Spleen (tissue), 11 donors: ENCODE results near the gene RBM20. TPM values are rescaled to one million over a fixed set of nuclear protein-coding genes. Genes with fewer than 3 reads are reported as not detected.
"Not testable (repeated sequence)": the region's sequence is repeated elsewhere in the genome, so short reads cannot be mapped to it uniquely, and the experiment has no call there.

Experiments
- DNase-seq: peaks from one replicate; pipeline ENCODE4 v3.0.0-alpha.2; 2020
- H3K27ac ChIP-seq, 8 donors: fragments of 200-600 bp; sonication (generic) in 7 of 8; 1 replicate in 4 of 8; 2 replicates in 4 of 8; pipeline versions ENCODE4 v1.5.0 to v1.8.0; 2016 to 2021; ENCODE audit warnings: inconsistent platforms in 4 of 8, mild to moderate bottlenecking in 4 of 8, moderate library complexity in 1 of 8
- H3K27me3 ChIP-seq, 7 donors: fragments of 200-600 bp; sonication (generic) in 6 of 7; replicated peaks in 1 of 7; 1 replicate in 4 of 7; 2 replicates in 3 of 7; pipeline versions ENCODE4 v1.5.0 to v1.8.0; 2016 to 2021; ENCODE audit warnings: inconsistent platforms in 3 of 7, mild to moderate bottlenecking in 1 of 7
- H3K36me3 ChIP-seq, 6 donors: fragments of 200-600 bp; sonication (generic) in 5 of 6; 1 replicate in 4 of 6; 2 replicates in 2 of 6; pipeline versions ENCODE4 v1.5.0 to v1.8.0; 2016 to 2021; ENCODE audit warnings: inconsistent platforms in 2 of 6
- H3K4me1 ChIP-seq, 6 donors: fragments of 200-600 bp; sonication (generic) in 5 of 6; 1 replicate in 3 of 6; 2 replicates in 3 of 6; pipeline versions ENCODE4 v1.5.0 to v1.8.0; 2016 to 2021; ENCODE audit warnings: inconsistent platforms in 3 of 6
- H3K4me3 ChIP-seq, 8 donors: fragments of 200-600 bp; sonication (generic) in 7 of 8; 1 replicate in 4 of 8; 2 replicates in 4 of 8; pipeline versions ENCODE4 v1.5.0 to v1.8.0; 2016 to 2021; ENCODE audit warnings: inconsistent platforms in 4 of 8, mild to moderate bottlenecking in 4 of 8, moderate library complexity in 2 of 8
- H3K9me3 ChIP-seq, 8 donors: fragments of 200-600 bp; sonication (generic) in 7 of 8; 1 replicate in 4 of 8; 2 replicates in 4 of 8; pipeline versions ENCODE4 v1.5.0 to v1.8.0; 2016 to 2021; ENCODE audit warnings: inconsistent platforms in 4 of 8
- CTCF ChIP-seq, 11 experiments: fragments of 200-600 bp in 7 of 11; fragments of 450-650 bp in 4 of 11; sonication (generic) in 4 of 11; IDR thresholded peaks in 8 of 11; conservative IDR thresholded peaks in 3 of 11; 1 replicate in 7 of 11; 2 replicates in 4 of 11; pipeline versions ENCODE4 v1.4.0 to v1.8.0; 2016 to 2021; ENCODE audit warnings: antibody characterized with exemption in 11 of 11, inconsistent platforms in 4 of 11, mild to moderate bottlenecking in 1 of 11
- POLR2A ChIP-seq, 3 donors: fragments of 450-650 bp; IDR thresholded peaks; one replicate each; pipeline ENCODE4 v1.5.1; 2017; ENCODE audit warnings: antibody characterized with exemption in 3 of 3, mild to moderate bottlenecking in 1 of 3
- POLR2AphosphoS5 ChIP-seq, 3 donors: sonication (generic); formaldehyde crosslinking; IDR thresholded peaks; one replicate each; pipeline ENCODE4 v1.5.1; 2017; ENCODE audit warnings: antibody characterized with exemption in 3 of 3
- WGBS, 5 donors: extraction: QIAGEN DNeasy Blood & Tissue Kit in 3 of 5; methylation state at CpG; one replicate each; pipeline versions ENCODE4 v1.1.5 to v1.1.7; 2013 to 2018; 5-methylcytosine and 5-hydroxymethylcytosine counted together
- intact Hi-C: fragments of 100-400 bp; cut with DNase I; formaldehyde crosslinking; loops from one replicate; pipeline ENCODE4 v1.15.0; 2023; ENCODE audit warnings: low total_unique reads
- polyA plus RNA-seq, 3 donors: library from polyadenylated mRNA; stranded (reverse); fragments of 200-250 nt; gene quantifications; one replicate each; pipeline ENCODE4 v1.2.1, GENCODE V29; 2013
- total RNA-seq, 7 donors: library from RNA; depleted of rRNA in 3 of 7; stranded (reverse); fragments of >200 nt in 3 of 7; fragmentation: NEBNext Ultra II Directional in 4 of 7; extraction: Animal tissue kit (Norgen Biotek cat#: 25700) in 4 of 7; gene quantifications; one replicate each; pipeline versions ENCODE4 v1.1.0 to v1.2.1, GENCODE V29; 2016 to 2021
- donor health status: healthy with polysubstance abuse.
- donor health status: DM: no; HTN: no; CAD: no; lungs with moderate emphysema.
- donor health status: DM: no; HTN: no; CAD: no.
- donor health status: Bipolar disorder and iron deficiency.
- donor health status: healthy.
- donor health status: DM: no; HTN: no; CAD: no.
- donor health status: DM: yes; HTN: yes; CAD: no.

The RBM20 gene
- total and polyA plus RNA-seq, 10 donors, result 0.04 to 0.72 (median 0.29) TPM; not detected in 1

GRCh38 chr10:110659558-110659957, 15.4 kb downstream of the RBM20 start:
- Histone ChIP-seq H3K9me3 (no peaks in the 10 kb centered on the region), H3K27ac (no peak overlapping the region), H3K4me3 (no peak overlapping the region), H3K27me3 (peaks cover 0 to 4% (median 0%) of the 10 kb centered on the region in 7 donors), H3K36me3 (no peaks in the 10 kb centered on the region), H3K4me1 (no peaks in the 10 kb centered on the region)
- intact Hi-C loops, result no loop called here
- 21 to 36% (median 27%) methylated on average over 1 of the region's 1 CpG for WGBS, 5 donors
- no peak for TF ChIP-seq POLR2AphosphoS5 (IDR thresholded peaks at IDR 0.05)
- no peak for TF ChIP-seq CTCF (IDR thresholded peaks at IDR 0.05 in 8 of 11, conservative IDR thresholded peaks at IDR 0.05 in 3 of 11)
- no peak for TF ChIP-seq POLR2A (IDR thresholded peaks at IDR 0.05)
- DNase-seq, result no peak

- H3K9me3 ChIP-seq, H3K36me3 ChIP-seq, H3K4me3 ChIP-seq, DNase-seq, H3K27ac ChIP-seq, H3K4me1 ChIP-seq, intact Hi-C loops, H3K27me3 ChIP-seq: not testable (repeated sequence)
- 87 to 94% (median 89%) methylated on average over 8 of the region's 8 CpGs for WGBS, 5 donors
These were observed 16.2 kb downstream of the RBM20 start for GRCh38 chr10:110660289-110660688.

- Histone ChIP-seq H3K27me3 (peaks cover 0 to 5% (median 0%) of the 10 kb centered on the region in 7 donors), H3K9me3 (no peaks in the 10 kb centered on the region), H3K4me3 (no peak overlapping the region), H3K4me1 (no peaks in the 10 kb centered on the region), H3K27ac (no peak overlapping the region), H3K36me3 (no peaks in the 10 kb centered on the region)
- intact Hi-C loops, result no loop called here
- no peak for DNase-seq
- 79 to 95% (median 89%) methylated on average over 5 of the region's 5 CpGs for WGBS, 5 donors
- no peak for TF ChIP-seq POLR2AphosphoS5 (IDR thresholded peaks at IDR 0.05)
- no peak for TF ChIP-seq CTCF (IDR thresholded peaks at IDR 0.05 in 8 of 11, conservative IDR thresholded peaks at IDR 0.05 in 3 of 11)
- TF ChIP-seq POLR2A (IDR thresholded peaks at IDR 0.05), result no peak
These were observed 17.2 kb downstream of the RBM20 start for GRCh38 chr10:110661292-110661691.

GRCh38 chr10:110664483-110665420, 20.6 kb downstream of the RBM20 start:
- TF ChIP-seq POLR2A (IDR thresholded peaks at IDR 0.05), result no peak
- TF ChIP-seq CTCF (IDR thresholded peaks at IDR 0.05 in 8 of 11, conservative IDR thresholded peaks at IDR 0.05 in 3 of 11), result no peak
- TF ChIP-seq POLR2AphosphoS5 (IDR thresholded peaks at IDR 0.05), result no peak
- intact Hi-C loops, result no loop called here
- Histone ChIP-seq H3K4me3 (no peak overlapping the region), H3K36me3 (no peaks in the 10 kb centered on the region), H3K9me3 (no peaks in the 10 kb centered on the region), H3K27me3 (peaks cover 0 to 9% (median 0%) of the 10 kb centered on the region in 7 donors), H3K27ac (no peak overlapping the region), H3K4me1 (no peaks in the 10 kb centered on the region)
- 77 to 91% (median 85%) methylated on average over 10 of the region's 10 CpGs for WGBS, 5 donors
- DNase-seq, result no peak

- H3K9me3 ChIP-seq, H3K27ac ChIP-seq, DNase-seq, intact Hi-C loops, H3K4me3 ChIP-seq, H3K36me3 ChIP-seq, H3K4me1 ChIP-seq: not testable (repeated sequence)
- H3K27me3 ChIP-seq, result peaks cover 0 to 21% (median 0%) of the 10 kb centered on the region in 7 donors
- 26 to 64% (median 54%) methylated on average over 2 of the region's 2 CpGs for WGBS, 5 donors
These were observed 22.1 kb downstream of the RBM20 start for GRCh38 chr10:110666259-110666658.
